ENCODE measurements around the gene XDH.

XDH gene

DNA sequence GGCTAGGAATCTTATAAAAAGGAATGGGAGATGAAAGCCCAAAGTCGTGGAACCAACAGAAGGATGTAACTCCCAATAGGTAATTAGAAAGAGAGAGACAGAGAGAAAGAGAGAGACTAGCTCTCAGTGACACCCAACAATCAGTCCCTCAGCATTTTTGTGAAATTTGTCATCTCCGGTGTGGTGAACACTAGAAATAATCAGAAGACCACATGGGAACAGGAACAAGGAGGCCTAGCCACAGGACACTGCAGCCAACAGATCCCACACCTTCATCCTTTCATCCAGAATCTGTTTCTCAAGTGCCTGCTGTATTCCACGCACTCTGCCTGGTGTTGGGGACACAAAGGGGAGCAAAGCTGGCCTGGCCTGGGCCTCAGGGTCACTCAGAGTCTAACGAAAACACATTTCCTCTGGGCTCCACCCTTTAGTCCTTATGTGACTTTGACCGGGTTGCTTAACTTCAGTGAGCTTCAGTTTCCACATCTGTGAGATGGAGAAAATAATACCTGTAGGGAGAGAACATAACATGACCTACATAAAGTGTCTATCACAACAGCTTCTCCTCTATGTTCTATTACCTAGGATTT is 127.5 kb downstream of the XDH start:
- no peak for DNase-seq (ENCODE audit: low read depth in 2 of 2, low spot score in 1 of 2)

DNA sequence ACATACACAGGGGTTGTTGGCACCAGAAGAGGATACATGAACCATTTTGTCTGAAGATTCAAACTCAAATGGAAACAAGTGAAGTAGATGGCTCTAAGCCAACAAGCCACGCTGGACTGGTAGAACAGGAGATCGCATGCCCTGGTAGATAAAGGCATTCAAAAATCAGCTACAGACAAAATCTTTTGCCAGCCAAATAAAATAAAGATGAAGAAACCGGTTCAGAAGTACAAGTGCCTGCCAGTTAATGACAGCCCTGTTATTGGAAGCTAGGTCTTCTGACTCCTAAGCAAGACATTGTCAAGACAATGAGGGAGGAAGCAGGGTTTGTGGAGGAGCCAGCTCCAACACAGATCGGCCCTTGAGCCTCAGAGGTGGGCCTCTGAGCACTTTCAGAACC is 128.3 kb downstream of the XDH start:
- DNase-seq (ENCODE audit: low read depth in 2 of 2, low spot score in 1 of 2): no peak
